OCI-LY3 (cell line): ENCODE measurements around the gene UGT2B15.

Experiments
- EZH2phosphoT487 ChIP-seq: fragments of 200-600 bp; shearing (Covaris generic); IDR thresholded peaks from 2 replicates; pipeline ENCODE4 v1.6.1; 2018; ENCODE audit warnings: antibody characterized with exemption, mixed run types, low read depth
- TF ChIP-seq, protein P1 (sequence below): fragments of 200-600, 300-600 bp; sonication (generic); IDR thresholded peaks from 2 replicates; pipeline ENCODE4 v1.5.1; 2014; ENCODE audit warnings: antibody characterized with exemption, low read length, low read depth

DNA sequence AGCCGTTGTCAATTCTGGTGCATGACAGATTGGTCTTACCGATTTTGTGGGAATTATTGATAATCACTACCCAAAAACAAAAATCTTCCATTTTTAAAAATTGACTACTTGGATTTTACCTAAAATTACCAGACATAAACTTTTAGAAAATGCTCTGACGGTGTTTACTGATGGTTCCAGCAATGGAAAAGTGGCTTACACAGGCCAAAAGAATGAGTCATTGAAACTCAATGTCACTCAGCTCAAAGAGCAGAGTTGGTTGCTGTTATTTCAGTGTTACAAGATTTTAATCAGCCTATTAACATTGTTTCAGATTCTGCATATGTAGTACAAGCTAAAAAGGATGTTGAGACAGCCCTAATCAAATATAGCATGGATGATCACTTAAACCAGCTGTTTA lies 71.3 kb downstream of the UGT2B15 start:
- TF ChIP-seq, protein P1, sequence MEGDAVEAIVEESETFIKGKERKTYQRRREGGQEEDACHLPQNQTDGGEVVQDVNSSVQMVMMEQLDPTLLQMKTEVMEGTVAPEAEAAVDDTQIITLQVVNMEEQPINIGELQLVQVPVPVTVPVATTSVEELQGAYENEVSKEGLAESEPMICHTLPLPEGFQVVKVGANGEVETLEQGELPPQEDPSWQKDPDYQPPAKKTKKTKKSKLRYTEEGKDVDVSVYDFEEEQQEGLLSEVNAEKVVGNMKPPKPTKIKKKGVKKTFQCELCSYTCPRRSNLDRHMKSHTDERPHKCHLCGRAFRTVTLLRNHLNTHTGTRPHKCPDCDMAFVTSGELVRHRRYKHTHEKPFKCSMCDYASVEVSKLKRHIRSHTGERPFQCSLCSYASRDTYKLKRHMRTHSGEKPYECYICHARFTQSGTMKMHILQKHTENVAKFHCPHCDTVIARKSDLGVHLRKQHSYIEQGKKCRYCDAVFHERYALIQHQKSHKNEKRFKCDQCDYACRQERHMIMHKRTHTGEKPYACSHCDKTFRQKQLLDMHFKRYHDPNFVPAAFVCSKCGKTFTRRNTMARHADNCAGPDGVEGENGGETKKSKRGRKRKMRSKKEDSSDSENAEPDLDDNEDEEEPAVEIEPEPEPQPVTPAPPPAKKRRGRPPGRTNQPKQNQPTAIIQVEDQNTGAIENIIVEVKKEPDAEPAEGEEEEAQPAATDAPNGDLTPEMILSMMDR = no peak
- no peak for TF ChIP-seq EZH2phosphoT487
